Liver (tissue), 3 donors: Measurements from ENCODE around the gene SCN2B.

Experiments
- ATF3 ChIP-seq: IDR thresholded peaks from 2 replicates; pipeline ENCODE4 v1.6.1; 2016; ENCODE audit warnings: antibody characterized with exemption
- CTCF ChIP-seq: fragments of 150-350 bp; IDR thresholded peaks from 2 replicates; pipeline ENCODE4 v1.5.1; 2017; ENCODE audit warnings: improper control_type of control experiment, low read depth, low read length; ENCODE audit not compliant: missing input control
- GABPA ChIP-seq, 2 donors: IDR thresholded peaks in 1 of 2; conservative IDR thresholded peaks in 1 of 2; 2 replicates each; pipeline ENCODE4 v1.6.1; 2016; ENCODE audit warnings: antibody characterized with exemption in 2 of 2, mild to moderate bottlenecking in 1 of 2, moderate library complexity in 1 of 2
- HNF4G ChIP-seq: IDR thresholded peaks from 2 replicates; pipeline ENCODE4 v1.6.1; 2016; ENCODE audit warnings: antibody characterized with exemption
- JUND ChIP-seq, 2 donors: IDR thresholded peaks; 2 replicates each; pipeline ENCODE4 v1.6.1; 2016; ENCODE audit warnings: antibody characterized with exemption in 2 of 2
- RAD21 ChIP-seq, 2 donors: IDR thresholded peaks; 2 replicates each; pipeline ENCODE4 v1.6.1; 2016; ENCODE audit warnings: antibody characterized with exemption in 2 of 2, mild to moderate bottlenecking in 2 of 2
- REST ChIP-seq: IDR thresholded peaks from 2 replicates; pipeline ENCODE4 v1.6.1; 2016; ENCODE audit warnings: antibody characterized with exemption, mild to moderate bottlenecking
- RXRA ChIP-seq, 2 donors: IDR thresholded peaks; 2 replicates each; pipeline ENCODE4 v1.6.1; 2017 to 2018; ENCODE audit warnings: antibody characterized with exemption in 2 of 2, mild to moderate bottlenecking in 1 of 2
- SP1 ChIP-seq: IDR thresholded peaks from 2 replicates; pipeline ENCODE4 v1.6.1; 2018; ENCODE audit warnings: antibody characterized with exemption, mild to moderate bottlenecking
- YY1 ChIP-seq: IDR thresholded peaks from 2 replicates; pipeline ENCODE4 v1.6.1; 2016; ENCODE audit warnings: antibody characterized with exemption, mild to moderate bottlenecking
- ZBTB33 ChIP-seq: IDR thresholded peaks from 2 replicates; pipeline ENCODE4 v1.6.1; 2016; ENCODE audit warnings: antibody characterized with exemption
- donor health status: healthy.
- donor health status: healthy.

GRCh38 chr11:118148240-118148639 is 28.2 kb downstream of the SCN2B start:
- no peak for TF ChIP-seq CTCF
- no peak for TF ChIP-seq YY1
- TF ChIP-seq ZBTB33, result no peak
- no peak for TF ChIP-seq ATF3
- no peak for TF ChIP-seq SP1
- TF ChIP-seq RXRA (IDR thresholded peaks at IDR 0.05), result no peak
- no peak for TF ChIP-seq RAD21 (IDR thresholded peaks at IDR 0.05)
- TF ChIP-seq REST, result no peak
- no peak for TF ChIP-seq HNF4G
- no peak for TF ChIP-seq GABPA (IDR thresholded peaks at IDR 0.05 in 1 of 2, conservative IDR thresholded peaks at IDR 0.05 in 1 of 2)
- no peak for TF ChIP-seq JUND (IDR thresholded peaks at IDR 0.05)
